ENCODE data around the gene CA5B. TPM values are rescaled to one million over a fixed set of nuclear protein-coding genes. Genes with fewer than 3 reads are reported as not detected.

Gene CA5B
- total and polyA plus RNA-seq, 2 of the 8 experiments (the other 6 are each of a cell fraction or from before 2014, with no cell fraction given): 3.3 to 8.6 TPM

DNA sequence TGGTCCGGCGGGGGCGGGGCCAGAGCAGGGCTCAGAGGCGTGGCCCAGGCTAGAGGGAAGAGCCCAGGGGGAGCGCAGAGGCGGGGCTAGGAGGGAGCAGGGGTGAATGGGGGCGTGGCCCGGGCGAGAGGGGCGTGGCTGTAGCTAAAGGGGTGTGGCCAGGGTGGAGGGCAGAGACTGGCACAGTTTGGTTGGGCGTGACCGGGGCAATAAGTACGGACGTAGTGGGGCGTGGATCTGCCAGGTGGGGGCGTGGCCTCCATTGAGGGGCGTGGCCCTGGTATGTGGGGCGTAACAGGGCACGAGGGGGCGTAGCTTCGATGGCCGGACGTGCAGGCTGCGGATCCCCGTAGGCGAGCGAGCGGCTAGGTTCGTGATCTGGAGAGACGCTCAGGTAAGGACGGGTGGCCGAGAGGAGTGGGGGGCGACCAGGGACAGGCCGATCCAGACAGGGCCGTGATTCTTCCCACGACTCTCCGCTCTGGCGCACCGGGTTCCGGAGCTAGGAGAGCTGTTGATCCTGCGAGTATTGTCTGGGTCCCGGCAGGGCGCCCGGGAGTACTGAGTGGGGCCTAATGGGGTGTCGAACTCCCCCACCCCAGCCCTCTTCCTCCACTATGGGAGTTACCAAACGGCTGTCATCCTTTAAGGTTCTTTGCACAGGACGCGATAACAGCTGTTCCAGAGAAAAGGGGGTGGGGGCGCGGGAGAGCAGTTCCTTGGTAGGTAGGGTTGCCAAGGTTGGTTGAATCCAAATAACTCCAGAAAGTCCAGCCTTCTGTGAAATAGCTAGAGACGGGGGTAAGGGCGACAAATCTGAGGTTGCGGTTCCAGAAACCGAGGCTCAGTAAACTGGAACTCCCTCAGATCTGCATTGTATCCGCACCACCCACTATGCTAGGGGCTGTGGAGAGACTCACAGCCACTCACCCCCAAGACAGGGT lies at the start of gene CA5B (continued):
- TF ChIP-seq ZNF274 (IDR thresholded peaks at IDR 0.05; ENCODE audit: borderline replicate concordance, extremely low read depth, low read length): no peak
- TF ChIP-seq CREB1 (IDR thresholded peaks at IDR 0.05): no peak
- no peak for TF ChIP-seq CBX8 (IDR thresholded peaks at IDR 0.05; ENCODE audit: borderline replicate concordance, low read depth, low read length)
- TF ChIP-seq RNF2 (IDR thresholded peaks at IDR 0.05; ENCODE audit: borderline replicate concordance, low read depth, low read length, missing control alignments, poor library complexity, severe bottlenecking): no peak
- TF ChIP-seq NRF1 (IDR thresholded peaks at IDR 0.05; ENCODE audit: low read depth, low read length): no peak
- TF ChIP-seq ATF2 (IDR thresholded peaks at IDR 0.05; ENCODE audit: low read length): no peak
- TF ChIP-seq, protein P1, sequence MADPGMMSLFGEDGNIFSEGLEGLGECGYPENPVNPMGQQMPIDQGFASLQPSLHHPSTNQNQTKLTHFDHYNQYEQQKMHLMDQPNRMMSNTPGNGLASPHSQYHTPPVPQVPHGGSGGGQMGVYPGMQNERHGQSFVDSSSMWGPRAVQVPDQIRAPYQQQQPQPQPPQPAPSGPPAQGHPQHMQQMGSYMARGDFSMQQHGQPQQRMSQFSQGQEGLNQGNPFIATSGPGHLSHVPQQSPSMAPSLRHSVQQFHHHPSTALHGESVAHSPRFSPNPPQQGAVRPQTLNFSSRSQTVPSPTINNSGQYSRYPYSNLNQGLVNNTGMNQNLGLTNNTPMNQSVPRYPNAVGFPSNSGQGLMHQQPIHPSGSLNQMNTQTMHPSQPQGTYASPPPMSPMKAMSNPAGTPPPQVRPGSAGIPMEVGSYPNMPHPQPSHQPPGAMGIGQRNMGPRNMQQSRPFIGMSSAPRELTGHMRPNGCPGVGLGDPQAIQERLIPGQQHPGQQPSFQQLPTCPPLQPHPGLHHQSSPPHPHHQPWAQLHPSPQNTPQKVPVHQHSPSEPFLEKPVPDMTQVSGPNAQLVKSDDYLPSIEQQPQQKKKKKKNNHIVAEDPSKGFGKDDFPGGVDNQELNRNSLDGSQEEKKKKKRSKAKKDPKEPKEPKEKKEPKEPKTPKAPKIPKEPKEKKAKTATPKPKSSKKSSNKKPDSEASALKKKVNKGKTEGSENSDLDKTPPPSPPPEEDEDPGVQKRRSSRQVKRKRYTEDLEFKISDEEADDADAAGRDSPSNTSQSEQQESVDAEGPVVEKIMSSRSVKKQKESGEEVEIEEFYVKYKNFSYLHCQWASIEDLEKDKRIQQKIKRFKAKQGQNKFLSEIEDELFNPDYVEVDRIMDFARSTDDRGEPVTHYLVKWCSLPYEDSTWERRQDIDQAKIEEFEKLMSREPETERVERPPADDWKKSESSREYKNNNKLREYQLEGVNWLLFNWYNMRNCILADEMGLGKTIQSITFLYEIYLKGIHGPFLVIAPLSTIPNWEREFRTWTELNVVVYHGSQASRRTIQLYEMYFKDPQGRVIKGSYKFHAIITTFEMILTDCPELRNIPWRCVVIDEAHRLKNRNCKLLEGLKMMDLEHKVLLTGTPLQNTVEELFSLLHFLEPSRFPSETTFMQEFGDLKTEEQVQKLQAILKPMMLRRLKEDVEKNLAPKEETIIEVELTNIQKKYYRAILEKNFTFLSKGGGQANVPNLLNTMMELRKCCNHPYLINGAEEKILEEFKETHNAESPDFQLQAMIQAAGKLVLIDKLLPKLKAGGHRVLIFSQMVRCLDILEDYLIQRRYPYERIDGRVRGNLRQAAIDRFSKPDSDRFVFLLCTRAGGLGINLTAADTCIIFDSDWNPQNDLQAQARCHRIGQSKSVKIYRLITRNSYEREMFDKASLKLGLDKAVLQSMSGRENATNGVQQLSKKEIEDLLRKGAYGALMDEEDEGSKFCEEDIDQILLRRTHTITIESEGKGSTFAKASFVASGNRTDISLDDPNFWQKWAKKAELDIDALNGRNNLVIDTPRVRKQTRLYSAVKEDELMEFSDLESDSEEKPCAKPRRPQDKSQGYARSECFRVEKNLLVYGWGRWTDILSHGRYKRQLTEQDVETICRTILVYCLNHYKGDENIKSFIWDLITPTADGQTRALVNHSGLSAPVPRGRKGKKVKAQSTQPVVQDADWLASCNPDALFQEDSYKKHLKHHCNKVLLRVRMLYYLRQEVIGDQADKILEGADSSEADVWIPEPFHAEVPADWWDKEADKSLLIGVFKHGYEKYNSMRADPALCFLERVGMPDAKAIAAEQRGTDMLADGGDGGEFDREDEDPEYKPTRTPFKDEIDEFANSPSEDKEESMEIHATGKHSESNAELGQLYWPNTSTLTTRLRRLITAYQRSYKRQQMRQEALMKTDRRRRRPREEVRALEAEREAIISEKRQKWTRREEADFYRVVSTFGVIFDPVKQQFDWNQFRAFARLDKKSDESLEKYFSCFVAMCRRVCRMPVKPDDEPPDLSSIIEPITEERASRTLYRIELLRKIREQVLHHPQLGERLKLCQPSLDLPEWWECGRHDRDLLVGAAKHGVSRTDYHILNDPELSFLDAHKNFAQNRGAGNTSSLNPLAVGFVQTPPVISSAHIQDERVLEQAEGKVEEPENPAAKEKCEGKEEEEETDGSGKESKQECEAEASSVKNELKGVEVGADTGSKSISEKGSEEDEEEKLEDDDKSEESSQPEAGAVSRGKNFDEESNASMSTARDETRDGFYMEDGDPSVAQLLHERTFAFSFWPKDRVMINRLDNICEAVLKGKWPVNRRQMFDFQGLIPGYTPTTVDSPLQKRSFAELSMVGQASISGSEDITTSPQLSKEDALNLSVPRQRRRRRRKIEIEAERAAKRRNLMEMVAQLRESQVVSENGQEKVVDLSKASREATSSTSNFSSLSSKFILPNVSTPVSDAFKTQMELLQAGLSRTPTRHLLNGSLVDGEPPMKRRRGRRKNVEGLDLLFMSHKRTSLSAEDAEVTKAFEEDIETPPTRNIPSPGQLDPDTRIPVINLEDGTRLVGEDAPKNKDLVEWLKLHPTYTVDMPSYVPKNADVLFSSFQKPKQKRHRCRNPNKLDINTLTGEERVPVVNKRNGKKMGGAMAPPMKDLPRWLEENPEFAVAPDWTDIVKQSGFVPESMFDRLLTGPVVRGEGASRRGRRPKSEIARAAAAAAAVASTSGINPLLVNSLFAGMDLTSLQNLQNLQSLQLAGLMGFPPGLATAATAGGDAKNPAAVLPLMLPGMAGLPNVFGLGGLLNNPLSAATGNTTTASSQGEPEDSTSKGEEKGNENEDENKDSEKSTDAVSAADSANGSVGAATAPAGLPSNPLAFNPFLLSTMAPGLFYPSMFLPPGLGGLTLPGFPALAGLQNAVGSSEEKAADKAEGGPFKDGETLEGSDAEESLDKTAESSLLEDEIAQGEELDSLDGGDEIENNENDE (IDR thresholded peaks at IDR 0.05; ENCODE audit: insufficient replicate concordance, low read length): no peak
